Activated CD4-positive, alpha-beta T cell treated with anti-CD3 and anti-CD28 coated beads for 36 hours (primary cell): ENCODE data around the gene CD19. TPM values are rescaled to one million over a fixed set of nuclear protein-coding genes. Genes with fewer than 3 reads are reported as not detected.
"Not testable (repeated sequence)": the region's sequence is repeated elsewhere in the genome, so short reads cannot be mapped to it uniquely, and the experiment has no call there.

Source experiments
- ATAC-seq: fragments of 200-7000 bp; cut with Tn5 transposase; one replicate; pipeline ENCODE4 v1.10.0; 2021; ENCODE audit warnings: mild to moderate bottlenecking, moderate library complexity
- CTCF ChIA-PET: fragments of 350-600 bp; sonication (Branson Sonifier 250); formaldehyde crosslinking; loops from one replicate; lab custom pipeline; 2021; ENCODE audit warnings: antibody characterized with exemption; lab: Charles Lee
- POLR2A ChIA-PET: fragments of 350-600 bp; sonication (Branson Sonifier 250); formaldehyde crosslinking; loops from one replicate; lab custom pipeline; 2021; ENCODE audit warnings: antibody characterized with exemption, inconsistent platforms; lab: Charles Lee
- DNase-seq: peaks from one replicate; pipeline ENCODE4 v3.0.0-alpha.2; 2020
- H3K27ac Mint-ChIP-seq: one replicate; pipeline ENCODE4 v1.8.0; 2021; ENCODE audit warnings: mixed read lengths
- H3K27me3 Mint-ChIP-seq: one replicate; pipeline ENCODE4 v1.8.0; 2021; ENCODE audit warnings: mixed read lengths
- H3K36me3 Mint-ChIP-seq: one replicate; pipeline ENCODE4 v1.8.0; 2021; ENCODE audit warnings: low read depth, mixed read lengths
- H3K4me1 Mint-ChIP-seq: one replicate; pipeline ENCODE4 v1.8.0; 2021; ENCODE audit warnings: mixed read lengths
- H3K4me3 Mint-ChIP-seq: one replicate; pipeline ENCODE4 v1.8.0; 2021; ENCODE audit warnings: mild to moderate bottlenecking, moderate library complexity, mixed read lengths
- H3K9me3 Mint-ChIP-seq: one replicate; pipeline ENCODE4 v1.8.0; 2021; ENCODE audit warnings: low read depth, mixed read lengths
- intact Hi-C, 2 experiments: fragments of 100-400 bp; cut with DNase I in 1 of 2; cut with micrococcal nuclease in 1 of 2; formaldehyde crosslinking; loops; one replicate each; pipeline versions ENCODE4 v1.14.2 to v1.15.1; 2022 to 2024; cut with DNase I, micrococcal nuclease
- total RNA-seq, 2 experiments: library from RNA; stranded (reverse); gene quantifications; one replicate each; pipeline ENCODE4 v1.2.3, GENCODE V29; 2021

The CD19 gene
- total RNA-seq, 2 experiments from 2014 or later: 0.74 to 0.80 TPM

DNA sequence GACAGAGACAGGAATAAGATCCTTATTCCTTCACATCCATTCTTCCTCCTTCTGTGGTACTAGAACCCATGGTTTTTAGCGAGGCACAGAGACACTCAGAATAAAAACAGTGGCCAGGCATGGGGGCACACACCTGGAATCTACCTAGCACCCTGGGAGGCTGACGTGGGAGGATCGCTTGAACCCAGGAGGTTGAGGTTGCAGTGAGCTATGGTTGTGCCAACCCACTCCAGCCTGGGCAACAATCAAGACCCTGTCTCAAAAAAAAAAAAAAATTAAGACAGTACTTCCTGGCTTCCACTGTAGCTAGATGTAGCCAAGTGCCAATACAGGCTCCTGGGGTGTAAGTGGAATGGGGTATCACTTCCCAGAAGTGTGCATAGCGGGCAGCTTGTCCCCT is 35.4 kb downstream of the CD19 start:
- Mint-ChIP-seq H3K27me3 (no peaks in the 10 kb centered on the region), H3K9me3 (no peaks in the 10 kb centered on the region), H3K4me3 (no peak overlapping the region), H3K4me1 (no peaks in the 10 kb centered on the region), H3K36me3 (peaks cover 12% of the 10 kb centered on the region), H3K27ac (no peak overlapping the region)
- ATAC-seq (no peak), DNase-seq (no peak)
- ChIA-PET CTCF (no interaction called here), POLR2A (no interaction called here)
- intact Hi-C loops: no loop called here

DNA sequence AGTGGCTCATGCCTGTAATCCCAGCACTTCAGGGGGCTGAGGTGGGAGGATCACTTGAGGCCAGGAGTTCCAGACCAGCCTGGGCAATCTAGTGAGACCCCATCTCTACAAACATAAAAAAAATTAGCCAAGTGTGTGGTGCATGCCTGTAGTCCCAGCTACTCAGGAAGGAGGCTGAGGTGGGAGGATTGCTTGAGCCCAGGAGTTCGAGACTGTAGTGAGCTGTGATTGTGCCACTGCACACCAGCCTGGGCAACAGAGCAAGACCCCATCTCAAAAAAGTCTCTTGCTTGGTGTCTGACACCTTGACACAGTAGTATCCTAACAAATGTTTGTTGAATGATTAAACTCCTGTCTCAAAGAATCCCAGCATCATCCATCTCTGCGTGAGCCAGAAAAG is 37.9 kb downstream of the CD19 start:
- POLR2A ChIA-PET, H3K27me3 Mint-ChIP-seq: not testable (repeated sequence)

DNA sequence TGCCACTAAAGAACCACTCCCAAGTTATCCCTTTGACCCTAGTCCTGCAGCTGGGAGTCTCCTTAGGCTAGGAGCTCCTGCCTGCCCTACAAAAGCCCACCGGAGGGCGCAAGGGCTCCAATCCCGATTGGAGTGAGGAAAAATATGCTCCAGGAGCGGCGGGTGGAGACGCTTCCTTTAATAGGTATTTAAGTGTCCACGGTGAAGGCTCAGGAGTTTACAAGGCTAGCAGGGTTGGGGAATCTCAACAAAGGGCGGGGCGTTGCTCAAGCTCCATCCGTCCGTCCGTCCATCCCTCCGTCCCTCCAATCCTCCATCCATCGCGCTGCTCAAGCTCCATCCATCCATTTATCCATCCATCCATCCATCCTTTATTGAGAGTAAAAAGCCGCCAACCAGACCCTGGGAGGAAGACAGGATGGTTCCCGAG is 42.3 kb downstream of the CD19 start:
- peaks cover 30% of the 10 kb centered on the region for H3K4me1 Mint-ChIP-seq
- DNase-seq (peak; percentile 69), ATAC-seq (peak; percentile 27)
- no peaks in the 10 kb centered on the region for H3K9me3 Mint-ChIP-seq
- peak overlapping the region; percentile 93 for H3K27ac Mint-ChIP-seq
- POLR2A ChIA-PET: interaction anchor here (0.7 to 1.7 kb wide), 2 partner anchors 55 to 1002 kb away, joined by 4 to 6 read pairs; no protein-coding TSS in a partner anchor
- peaks cover 4% of the 10 kb centered on the region for H3K36me3 Mint-ChIP-seq
- intact Hi-C loops: loop anchor here (1.0 to 5.0 kb wide), 6 partner anchors 16 to 481 kb away; partner anchors contain the start of genes ATXN2L (in 1 of the 2), CLN3 (in 1 of the 2), NFATC2IP (in 1 of the 2) and RABEP2 (in 1 of the 2)
- CTCF ChIA-PET: interaction anchor here (0.6 to 1.6 kb wide), 13 partner anchors 20 to 147 kb away, joined by 3 to 7 read pairs (median 4); no protein-coding TSS in a partner anchor
- H3K4me3 Mint-ChIP-seq: peak overlapping the region; percentile 98
- H3K27me3 Mint-ChIP-seq: no peaks in the 10 kb centered on the region

More for the DNA sequence above, 37.9 kb downstream of the CD19 start:
- not testable (repeated sequence) for ATAC-seq, H3K27ac Mint-ChIP-seq, DNase-seq, H3K4me1 Mint-ChIP-seq, H3K4me3 Mint-ChIP-seq, H3K36me3 Mint-ChIP-seq, H3K9me3 Mint-ChIP-seq
- CTCF ChIA-PET: interaction anchor here (2.0 kb wide), 1 partner anchor 11 kb away, joined by 6 read pairs; no protein-coding TSS in a partner anchor
- intact Hi-C loops: loop anchor here in 1 of 2 experiments (5.0 kb wide), 1 partner anchor 58 kb away; no protein-coding TSS in a partner anchor

DNA sequence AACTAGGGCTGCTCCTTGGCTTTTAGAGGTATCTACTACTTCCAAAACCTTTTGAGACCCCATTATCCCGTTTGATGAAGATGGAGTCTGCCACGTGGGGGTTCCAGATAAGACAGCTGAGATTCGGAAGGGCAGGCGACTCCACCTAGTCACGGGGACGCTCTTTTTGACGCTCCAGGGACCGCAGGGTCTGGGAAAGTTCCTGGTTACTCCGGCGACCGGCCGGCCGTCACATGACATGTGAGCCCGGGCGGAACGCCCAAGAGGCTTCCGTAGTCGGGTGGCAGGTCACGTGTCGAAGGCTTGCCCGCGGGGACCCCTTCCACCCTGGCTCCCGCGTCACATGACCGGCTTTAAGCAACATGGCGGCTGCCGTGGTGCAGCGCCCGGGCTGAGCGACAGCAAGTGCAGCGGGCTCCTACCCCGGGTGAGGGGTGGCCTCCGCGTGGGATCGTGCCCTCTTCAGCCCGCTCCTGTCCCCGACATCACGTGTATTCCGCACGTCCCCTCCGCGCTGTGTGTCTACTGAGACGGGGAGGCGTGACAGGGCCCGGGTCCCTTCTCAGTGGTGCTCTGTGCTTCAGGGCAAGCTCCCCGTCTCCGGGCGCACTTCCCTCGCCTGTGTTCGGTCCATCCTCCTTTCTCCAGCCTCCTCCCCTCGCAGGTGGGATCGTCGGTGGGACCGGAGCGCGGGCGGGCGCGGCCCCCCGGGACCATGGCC is 42.8 kb downstream of the CD19 start, which contains the start of gene SPNS1:
TSS of gene SPNS1 (plus strand) at position 342 of the 721 bp plus-strand sequence. CDS start at position 716, 374 bp downstream.
- peak; percentile 98 for DNase-seq
- ChIA-PET POLR2A (interaction anchor here (1.7 kb wide), 1 partner anchor 54 kb away, joined by 6 read pairs; no protein-coding TSS in a partner anchor), CTCF (interaction anchor here (0.7 to 1.6 kb wide), 8 partner anchors 19 to 100 kb away, joined by 3 to 7 read pairs (median 4); no protein-coding TSS in a partner anchor)
- Mint-ChIP-seq H3K27me3 (no peaks in the 10 kb centered on the region), H3K4me1 (peaks cover 30% of the 10 kb centered on the region), H3K9me3 (no peaks in the 10 kb centered on the region), H3K36me3 (peaks cover 4% of the 10 kb centered on the region), H3K4me3 (peak within 1 kb of the TSS; percentile 98), H3K27ac (peak within 1 kb of the TSS; percentile 93)
- intact Hi-C loops: loop anchor here (1.0 to 5.0 kb wide), 6 partner anchors 16 to 482 kb away; partner anchors contain the start of genes ATXN2L (in 1 of the 2), CLN3 (in 1 of the 2), NFATC2IP (in 1 of the 2) and RABEP2 (in 1 of the 2)
- peak; percentile 94 for ATAC-seq

DNA sequence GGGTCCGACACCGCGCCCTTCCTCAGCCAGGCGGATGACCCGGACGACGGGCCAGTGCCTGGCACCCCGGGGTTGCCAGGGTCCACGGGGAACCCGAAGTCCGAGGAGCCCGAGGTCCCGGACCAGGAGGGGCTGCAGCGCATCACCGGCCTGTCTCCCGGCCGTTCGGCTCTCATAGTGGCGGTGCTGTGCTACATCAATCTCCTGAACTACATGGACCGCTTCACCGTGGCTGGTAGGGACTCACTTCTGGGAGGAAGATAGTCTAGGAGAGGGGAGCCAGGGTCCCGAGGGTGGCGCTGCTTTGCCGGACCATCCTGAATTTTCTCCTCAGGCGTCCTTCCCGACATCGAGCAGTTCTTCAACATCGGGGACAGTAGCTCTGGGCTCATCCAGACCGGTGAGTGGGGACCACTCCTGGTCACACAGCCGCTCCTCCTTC is 43.4 kb downstream of the CD19 start:
- intact Hi-C loops: loop anchor here in 1 of 2 experiments (2.0 kb wide), 1 partner anchor 482 kb away; the partner anchor contains the start of gene CLN3
- Mint-ChIP-seq H3K4me3 (peak overlapping the region; percentile 98), H3K4me1 (peaks cover 30% of the 10 kb centered on the region), H3K27me3 (no peaks in the 10 kb centered on the region), H3K9me3 (no peaks in the 10 kb centered on the region), H3K27ac (peak overlapping the region; percentile 77), H3K36me3 (peaks cover 4% of the 10 kb centered on the region)
- CTCF ChIA-PET: interaction anchor here (1.6 to 4.9 kb wide), 2 partner anchors 13 to 32 kb away, joined by 7 to 32 read pairs; no protein-coding TSS in a partner anchor
- ATAC-seq: peak; percentile 8
- POLR2A ChIA-PET: interaction anchor here (0.6 kb wide), 1 partner anchor 20 kb away, joined by 3 read pairs; no protein-coding TSS in a partner anchor
- no peak for DNase-seq

DNA sequence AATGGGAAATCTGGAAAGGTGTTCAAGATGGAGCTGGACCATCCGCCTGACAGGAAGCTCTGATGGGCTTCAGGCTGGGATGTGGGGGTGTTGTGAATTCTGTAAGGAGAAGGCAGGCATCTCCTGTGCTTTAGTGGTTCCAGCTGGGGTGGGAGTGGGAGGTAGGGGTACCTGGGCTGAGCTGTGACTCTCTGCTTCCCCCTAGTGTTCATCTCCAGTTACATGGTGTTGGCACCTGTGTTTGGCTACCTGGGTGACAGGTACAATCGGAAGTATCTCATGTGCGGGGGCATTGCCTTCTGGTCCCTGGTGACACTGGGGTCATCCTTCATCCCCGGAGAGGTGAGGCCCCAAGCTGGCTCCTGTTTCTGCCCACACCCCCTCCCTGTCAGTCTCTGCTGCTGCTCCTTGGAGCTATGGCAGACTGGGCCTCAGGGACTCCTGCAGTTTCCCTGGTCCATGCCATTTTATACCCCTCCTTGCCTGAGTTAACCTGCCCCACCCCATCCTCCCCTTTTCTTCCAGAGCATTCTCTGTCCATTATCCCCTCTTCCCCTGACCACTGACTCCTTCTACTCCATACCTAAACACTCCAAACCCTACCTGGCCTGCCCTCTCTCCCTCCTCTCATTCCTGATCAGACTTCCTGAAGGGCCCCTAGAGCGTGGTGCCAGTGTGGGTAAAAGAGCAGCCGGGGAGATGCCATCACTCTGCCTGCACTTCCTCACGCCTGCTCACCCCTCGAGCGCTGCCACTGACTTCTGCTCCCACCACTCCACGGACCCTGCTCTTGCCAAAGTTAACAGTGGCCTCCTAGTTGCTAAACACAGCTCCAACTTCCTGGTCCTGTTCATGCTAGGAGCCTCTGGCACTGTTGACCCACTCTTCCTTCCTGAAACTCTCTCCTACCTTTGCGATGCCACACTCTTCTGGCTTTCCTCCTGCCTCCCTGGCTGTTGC is 46.2 kb downstream of the CD19 start:
- Mint-ChIP-seq H3K4me1 (peaks cover 33% of the 10 kb centered on the region), H3K9me3 (peaks cover 5% of the 10 kb centered on the region), H3K4me3 (no peak overlapping the region), H3K36me3 (peaks cover 22% of the 10 kb centered on the region), H3K27me3 (no peaks in the 10 kb centered on the region), H3K27ac (no peak overlapping the region)
- intact Hi-C loops: no loop called here
- POLR2A ChIA-PET: interaction anchor here (1.0 kb wide), 1 partner anchor 8 kb away, joined by 3 read pairs; no protein-coding TSS in a partner anchor
- peak; percentile 26 for DNase-seq
- CTCF ChIA-PET: interaction anchor here (1.0 to 4.9 kb wide), 5 partner anchors 10 to 97 kb away, joined by 3 to 32 read pairs (median 3); no protein-coding TSS in a partner anchor
- ATAC-seq: no peak

DNA sequence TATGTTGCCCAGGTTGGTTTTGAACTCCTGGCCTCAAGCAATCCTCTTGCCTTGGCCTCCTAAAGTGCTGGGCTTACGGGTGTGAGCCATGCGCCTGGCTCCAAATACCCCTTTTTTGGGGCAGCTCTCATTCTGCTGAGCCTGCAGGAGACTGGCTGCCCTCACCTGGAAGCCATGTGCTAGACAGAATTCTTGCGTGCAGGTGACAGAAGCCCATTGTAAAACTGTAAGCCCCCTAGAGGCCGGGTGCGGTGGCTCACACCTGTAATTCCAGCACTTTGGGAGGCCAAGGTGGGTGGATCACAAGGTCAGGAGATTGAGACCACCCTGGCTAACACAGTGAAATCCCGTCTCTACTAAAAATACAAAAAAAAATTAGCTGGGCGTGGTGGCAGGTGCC is 48.6 kb downstream of the CD19 start:
- H3K27ac Mint-ChIP-seq, H3K9me3 Mint-ChIP-seq, H3K27me3 Mint-ChIP-seq, H3K4me3 Mint-ChIP-seq, POLR2A ChIA-PET, intact Hi-C loops, DNase-seq, ATAC-seq: not testable (repeated sequence)
- Mint-ChIP-seq H3K36me3 (peaks cover 39% of the 10 kb centered on the region), H3K4me1 (peaks cover 47% of the 10 kb centered on the region)
- CTCF ChIA-PET: interaction anchor here (0.8 to 1.3 kb wide), 5 partner anchors 11 to 50 kb away, joined by 3 to 6 read pairs (median 3); no protein-coding TSS in a partner anchor

DNA sequence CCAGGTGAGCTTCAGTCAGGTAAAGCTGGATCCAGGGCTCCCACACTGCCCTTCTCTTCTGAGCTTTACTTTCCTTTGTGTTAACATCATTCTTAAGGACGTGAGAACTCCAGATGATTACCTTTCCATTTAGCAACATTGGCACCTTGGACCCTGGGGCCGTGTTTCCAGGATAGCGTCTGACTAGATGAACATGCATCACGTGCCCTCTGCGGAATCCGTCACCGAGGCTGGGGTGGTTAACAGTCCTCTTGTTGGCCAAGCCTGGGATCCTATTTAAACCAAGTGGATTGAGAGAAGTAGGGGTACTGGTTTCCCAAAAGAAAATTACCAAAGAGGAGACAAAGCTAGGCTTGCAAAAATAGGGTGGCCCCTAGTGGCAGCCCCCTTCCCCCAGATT is 49.2 kb downstream of the CD19 start:
- CTCF ChIA-PET: interaction anchor here (0.8 to 1.3 kb wide), 5 partner anchors 12 to 49 kb away, joined by 3 to 6 read pairs (median 3); no protein-coding TSS in a partner anchor
- peaks cover 45% of the 10 kb centered on the region for H3K36me3 Mint-ChIP-seq

DNA sequence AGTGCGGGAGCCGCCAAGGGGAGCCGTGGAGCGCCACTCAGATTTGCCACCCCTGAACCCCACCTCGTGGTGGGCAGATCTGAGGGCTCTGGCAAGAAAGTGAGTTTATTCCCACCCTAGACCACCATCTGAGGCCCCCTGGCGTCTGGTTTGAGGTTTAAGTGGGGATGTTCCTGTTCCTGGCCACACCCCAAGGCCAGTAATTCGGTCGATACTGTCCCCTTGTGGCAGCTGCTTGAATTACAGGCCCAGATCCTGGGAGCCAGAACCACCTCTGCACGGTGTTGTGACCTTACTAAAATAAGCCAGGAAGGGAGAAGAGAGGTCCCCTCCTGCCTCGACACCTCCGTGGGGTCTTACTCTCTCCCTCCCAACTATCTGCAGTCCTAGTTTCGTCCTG is 49.7 kb downstream of the CD19 start:
- H3K27me3 Mint-ChIP-seq: no peaks in the 10 kb centered on the region
- H3K4me1 Mint-ChIP-seq: peaks cover 35% of the 10 kb centered on the region
- peaks cover 5% of the 10 kb centered on the region for H3K9me3 Mint-ChIP-seq
- H3K27ac Mint-ChIP-seq: no peak overlapping the region
- intact Hi-C loops: no loop called here
- DNase-seq (peak; percentile 76), ATAC-seq (no peak)
- H3K36me3 Mint-ChIP-seq: peaks cover 51% of the 10 kb centered on the region
- ChIA-PET CTCF (interaction anchor here (0.5 to 1.3 kb wide), 4 partner anchors 13 to 51 kb away, joined by 3 to 6 read pairs (median 4); no protein-coding TSS in a partner anchor), POLR2A (no interaction called here)
- no peak overlapping the region for H3K4me3 Mint-ChIP-seq

More for the DNA sequence above, 49.2 kb downstream of the CD19 start:
- ATAC-seq (no peak), DNase-seq (no peak)
- H3K27ac Mint-ChIP-seq: no peak overlapping the region
- H3K4me3 Mint-ChIP-seq: no peak overlapping the region
- H3K4me1 Mint-ChIP-seq: peaks cover 41% of the 10 kb centered on the region
- no peaks in the 10 kb centered on the region for H3K27me3 Mint-ChIP-seq
- intact Hi-C loops: no loop called here
- POLR2A ChIA-PET: no interaction called here
- H3K9me3 Mint-ChIP-seq: peaks cover 5% of the 10 kb centered on the region

DNA sequence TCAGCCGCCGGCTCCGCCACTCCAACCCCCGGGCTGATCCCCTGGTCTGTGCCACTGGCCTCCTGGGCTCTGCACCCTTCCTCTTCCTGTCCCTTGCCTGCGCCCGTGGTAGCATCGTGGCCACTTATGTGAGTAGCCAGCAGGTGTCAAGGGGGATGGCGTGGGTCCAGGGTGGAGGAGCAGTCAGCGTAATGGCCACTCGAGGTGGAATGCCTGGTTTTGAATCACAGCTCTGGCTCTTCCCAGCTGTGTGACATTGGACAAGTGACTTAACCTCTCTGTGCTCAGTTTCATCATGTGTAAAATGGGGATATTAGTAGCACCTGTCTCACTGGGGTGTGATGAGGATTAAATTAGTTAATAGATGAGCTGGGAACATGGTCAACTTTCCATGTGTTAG is 50.6 kb downstream of the CD19 start:
- no peak for ATAC-seq
- DNase-seq: no peak
- intact Hi-C loops: no loop called here
- peaks cover 35% of the 10 kb centered on the region for H3K4me1 Mint-ChIP-seq
- no peak overlapping the region for H3K4me3 Mint-ChIP-seq
- H3K27me3 Mint-ChIP-seq: no peaks in the 10 kb centered on the region
- peaks cover 58% of the 10 kb centered on the region for H3K36me3 Mint-ChIP-seq
- H3K27ac Mint-ChIP-seq: no peak overlapping the region
- peaks cover 9% of the 10 kb centered on the region for H3K9me3 Mint-ChIP-seq
- CTCF ChIA-PET: interaction anchor here (0.5 to 1.3 kb wide), 3 partner anchors 11 to 168 kb away, joined by 3 read pairs; no protein-coding TSS in a partner anchor
- POLR2A ChIA-PET: no interaction called here
